CD4-positive, alpha-beta T cell (primary cell): ENCODE measurements around the gene ZSCAN5A. TPM values are rescaled to one million over a fixed set of nuclear protein-coding genes. Genes with fewer than 3 reads are reported as not detected.
"Not testable (repeated sequence)": the region's sequence is repeated elsewhere in the genome, so short reads cannot be mapped to it uniquely, and the experiment has no call there.

Experiments
- ATAC-seq: fragments of 200-7000 bp; cut with Tn5 transposase; one replicate; pipeline ENCODE4 v1.10.0; 2022; ENCODE audit warnings: mild to moderate bottlenecking; ENCODE audit not compliant: poor library complexity
- CTCF ChIA-PET: fragments of 350-600 bp; sonication (Branson Sonifier 250); formaldehyde crosslinking; loops from one replicate; lab custom pipeline; 2021; ENCODE audit warnings: antibody characterized with exemption, inconsistent platforms; lab: Charles Lee
- POLR2A ChIA-PET: fragments of 350-600 bp; sonication (Branson Sonifier 250); formaldehyde crosslinking; loops from one replicate; lab custom pipeline; 2021; ENCODE audit warnings: antibody characterized with exemption, inconsistent platforms; lab: Charles Lee
- DNase-seq, 14 experiments: peaks; one replicate each; pipeline ENCODE4 v3.0.0-alpha.2; 2013 to 2020; ENCODE audit warnings: mixed read lengths in 2 of 14
- H3K27ac ChIP-seq, 2 donors: one replicate each; pipeline versions ENCODE4 v1.5.1 to v1.7.0; 2013; ENCODE audit warnings: low read length in 2 of 2, low read depth in 1 of 2, mild to moderate bottlenecking in 1 of 2
- H3K27me3 ChIP-seq, 2 experiments: 1 replicate in 1 of 2; 2 replicates in 1 of 2; pipeline versions ENCODE4 v1.6.1 to v1.7.0; 2013; ENCODE audit warnings: low read length in 2 of 2, control low read depth in 1 of 2, mild to moderate bottlenecking in 1 of 2, moderate library complexity in 1 of 2; ENCODE audit not compliant: insufficient read depth in 2 of 2, control insufficient read depth in 1 of 2
- H3K36me3 ChIP-seq: one replicate; pipeline ENCODE4 v1.6.1; 2013; ENCODE audit warnings: low read length, control low read depth; ENCODE audit not compliant: insufficient read depth
- H3K4me1 ChIP-seq: one replicate; pipeline ENCODE4 v1.6.1; 2013; ENCODE audit warnings: low read length, control low read depth; ENCODE audit not compliant: insufficient read depth
- H3K4me3 ChIP-seq: one replicate; pipeline ENCODE4 v1.5.1; 2013; ENCODE audit warnings: mild to moderate bottlenecking, low read length, moderate library complexity
- H3K9me3 ChIP-seq, 2 experiments: 1 replicate in 1 of 2; 2 replicates in 1 of 2; pipeline versions ENCODE4 v1.6.1 to v1.7.0; 2013; ENCODE audit warnings: low read length in 2 of 2, mild to moderate bottlenecking in 2 of 2, control low read depth in 1 of 2, moderate library complexity in 1 of 2; ENCODE audit not compliant: control insufficient read depth in 1 of 2, insufficient read depth in 1 of 2
- H3K27ac Mint-ChIP-seq: one replicate; pipeline ENCODE4 v1.8.0; 2020; ENCODE audit warnings: mixed read lengths
- H3K27me3 Mint-ChIP-seq: one replicate; pipeline ENCODE4 v1.8.0; 2021; ENCODE audit warnings: mixed read lengths
- H3K36me3 Mint-ChIP-seq: one replicate; pipeline ENCODE4 v1.8.0; 2021; ENCODE audit warnings: low read depth, mixed read lengths
- H3K4me1 Mint-ChIP-seq: one replicate; pipeline ENCODE4 v1.8.0; 2021; ENCODE audit warnings: low read depth, mixed read lengths
- H3K4me3 Mint-ChIP-seq: one replicate; pipeline ENCODE4 v1.8.0; 2020; ENCODE audit warnings: mild to moderate bottlenecking, mixed read lengths
- H3K9me3 Mint-ChIP-seq: one replicate; pipeline ENCODE4 v1.8.0; 2020; ENCODE audit warnings: mixed read lengths
- CTCF ChIP-seq: fragments of 200-600 bp; IDR thresholded peaks from one replicate; pipeline ENCODE4 v1.8.0; 2022; ENCODE audit warnings: antibody characterized with exemption, mild to moderate bottlenecking
- intact Hi-C, 2 experiments: fragments of 100-400 bp; cut with DNase I in 1 of 2; cut with micrococcal nuclease in 1 of 2; formaldehyde crosslinking; loops; one replicate each; pipeline versions ENCODE4 v1.15.1 to v1.9.0; 2023 to 2025; cut with DNase I, micrococcal nuclease
- total RNA-seq, 174 experiments: library from RNA in 2 of 174; stranded (reverse) in 2 of 174; gene quantifications; one replicate each; pipeline ENCODE4 v1.2.3 and lab custom pipeline; 2021 to 2026

Gene ZSCAN5A
- total RNA-seq, 2 experiments from 2014 or later: 3.3 to 4.4 TPM

- H3K36me3 ChIP-seq, intact Hi-C loops, H3K36me3 Mint-ChIP-seq, H3K27ac Mint-ChIP-seq, H3K27me3 ChIP-seq, H3K27ac ChIP-seq, H3K4me1 Mint-ChIP-seq, H3K4me3 Mint-ChIP-seq, ATAC-seq, H3K4me3 ChIP-seq, POLR2A ChIA-PET, DNase-seq, H3K4me1 ChIP-seq, CTCF ChIA-PET: not testable (repeated sequence)
- H3K9me3 ChIP-seq: peaks cover 7 to 12% of the 10 kb centered on the region in 2 experiments
- peaks cover 10% of the 10 kb centered on the region for H3K9me3 Mint-ChIP-seq
- H3K27me3 Mint-ChIP-seq: peaks cover 13% of the 10 kb centered on the region
Measured at GRCh38 chr19:56335371-56335770, 20.7 kb upstream of the ZSCAN5A start.

GRCh38 chr19:56333506-56333905 lies 18.9 kb upstream of the ZSCAN5A start:
- Histone ChIP-seq H3K36me3 (no peaks in the 10 kb centered on the region), H3K27me3 (no peaks in the 10 kb centered on the region), H3K9me3 (peaks cover 7 to 12% of the 10 kb centered on the region in 2 experiments), H3K4me1 (no peaks in the 10 kb centered on the region), H3K27ac (no peak overlapping the region), H3K4me3 (no peak overlapping the region)
- H3K27me3 Mint-ChIP-seq: peaks cover 13% of the 10 kb centered on the region
- H3K4me3 Mint-ChIP-seq: no peak overlapping the region
- intact Hi-C loops: loop anchor here (5.0 kb wide), 2 partner anchors 81 to 266 kb away; no protein-coding TSS in a partner anchor
- ATAC-seq: no peak
- CTCF ChIA-PET: interaction anchor here (1.1 to 1.7 kb wide), 5 partner anchors 24 to 267 kb away, joined by 3 to 17 read pairs (median 7); no protein-coding TSS in a partner anchor
- TF ChIP-seq CTCF: peak; percentile 65
- no peak overlapping the region for H3K27ac Mint-ChIP-seq
- H3K36me3 Mint-ChIP-seq: no peaks in the 10 kb centered on the region
- peak in 8 of 14 experiments; percentile 12 to 73 (median 30) for DNase-seq
- H3K9me3 Mint-ChIP-seq: peaks cover 10% of the 10 kb centered on the region
- POLR2A ChIA-PET: interaction anchor here (1.1 to 1.2 kb wide), 2 partner anchors 80 to 257 kb away, joined by 4 to 5 read pairs; no protein-coding TSS in a partner anchor
- no peaks in the 10 kb centered on the region for H3K4me1 Mint-ChIP-seq

- H3K4me3 ChIP-seq: no peak overlapping the region
- no peaks in the 10 kb centered on the region for H3K36me3 ChIP-seq
- H3K9me3 Mint-ChIP-seq: peaks cover 10% of the 10 kb centered on the region
- TF ChIP-seq CTCF: no peak
- H3K9me3 ChIP-seq: peaks cover 7 to 12% of the 10 kb centered on the region in 2 experiments
- ChIA-PET POLR2A (interaction anchor here (1.2 kb wide), 1 partner anchor 79 kb away, joined by 5 read pairs; no protein-coding TSS in a partner anchor), CTCF (interaction anchor here (1.2 to 1.7 kb wide), 3 partner anchors 80 to 266 kb away, joined by 7 to 17 read pairs (median 9); no protein-coding TSS in a partner anchor)
- DNase-seq (no peak), ATAC-seq (no peak)
- H3K4me1 Mint-ChIP-seq: no peaks in the 10 kb centered on the region
- no peak overlapping the region for H3K4me3 Mint-ChIP-seq
- intact Hi-C loops: loop anchor here (5.0 kb wide), 2 partner anchors 80 to 265 kb away; no protein-coding TSS in a partner anchor
- H3K4me1 ChIP-seq: no peaks in the 10 kb centered on the region
- H3K27ac Mint-ChIP-seq: no peak overlapping the region
- no peaks in the 10 kb centered on the region for H3K27me3 ChIP-seq
- H3K27me3 Mint-ChIP-seq: peaks cover 13% of the 10 kb centered on the region
- H3K36me3 Mint-ChIP-seq: no peaks in the 10 kb centered on the region
- H3K27ac ChIP-seq: no peak overlapping the region
Measured at GRCh38 chr19:56332695-56333094, 18.1 kb upstream of the ZSCAN5A start.

GRCh38 chr19:56324436-56324835 lies 9.8 kb upstream of the ZSCAN5A start:
- ChIA-PET POLR2A (no interaction called here), CTCF (no interaction called here)
- Histone ChIP-seq H3K27ac (no peak overlapping the region), H3K4me1 (no peaks in the 10 kb centered on the region), H3K4me3 (no peak overlapping the region), H3K27me3 (no peaks in the 10 kb centered on the region), H3K36me3 (no peaks in the 10 kb centered on the region), H3K9me3 (no peaks in the 10 kb centered on the region)
- ATAC-seq: no peak
- Mint-ChIP-seq H3K27ac (no peak overlapping the region), H3K9me3 (no peaks in the 10 kb centered on the region), H3K4me1 (no peaks in the 10 kb centered on the region), H3K4me3 (no peak overlapping the region), H3K36me3 (no peaks in the 10 kb centered on the region), H3K27me3 (peaks cover 4% of the 10 kb centered on the region)
- no peak for TF ChIP-seq CTCF
- intact Hi-C loops: no loop called here
- DNase-seq: no peak
